HG03095 (cell line): Measurements from ENCODE around the gene WDHD1.
"Not testable (repeated sequence)": the region's sequence is repeated elsewhere in the genome, so short reads cannot be mapped to it uniquely, and the experiment has no call there.

Experiments used
- ATAC-seq: cut with Tn5 transposase; IDR thresholded peaks from one replicate; pipeline ENCODE4 v1.9.1; 2021; ENCODE audit warnings: moderate library complexity; ENCODE audit not compliant: unreplicated experiment

Gene WDHD1

GRCh38 chr14:55026793-55027561 lies at the start of gene WDHD1, which contains the start of gene SOCS4:
Gene WDHD1 (minus strand): TSS chr14:55027099. CDS start chr14:55026787, 312 bp downstream.
Gene SOCS4 (plus strand): TSS chr14:55027236. CDS start chr14:55043042, 15,806 bp downstream.
- ATAC-seq = peak; percentile 94

GRCh38 chr14:55075628-55076175 lies 48.8 kb upstream of the WDHD1 start:
- no peak for ATAC-seq

GRCh38 chr14:55074662-55075061 lies 47.8 kb upstream of the WDHD1 start:
- ATAC-seq = peak; percentile 48

GRCh38 chr14:55073856-55074255 lies 47.0 kb upstream of the WDHD1 start:
- no peak for ATAC-seq

- ATAC-seq = peak; percentile 35
Observed at GRCh38 chr14:55071870-55072640, 45.2 kb upstream of the WDHD1 start.

- ATAC-seq = no peak
Observed at GRCh38 chr14:55070981-55071411, 44.1 kb upstream of the WDHD1 start.

- ATAC-seq = no peak
Observed at GRCh38 chr14:55066223-55066622, 39.3 kb upstream of the WDHD1 start.

GRCh38 chr14:55065411-55065810 lies 38.5 kb upstream of the WDHD1 start:
- no peak for ATAC-seq

GRCh38 chr14:55064896-55065295 lies 38.0 kb upstream of the WDHD1 start:
- ATAC-seq = not testable (repeated sequence)

GRCh38 chr14:55062517-55063351 lies 35.8 kb upstream of the WDHD1 start:
- no peak for ATAC-seq

GRCh38 chr14:55059333-55059732 lies 32.4 kb upstream of the WDHD1 start:
- ATAC-seq = no peak

GRCh38 chr14:55057919-55058318 lies 31.0 kb upstream of the WDHD1 start:
- no peak for ATAC-seq

GRCh38 chr14:55054098-55054497 lies 27.2 kb upstream of the WDHD1 start:
- ATAC-seq = no peak

- ATAC-seq = no peak
Observed at GRCh38 chr14:55053500-55053899, 26.6 kb upstream of the WDHD1 start.

- no peak for ATAC-seq
Observed at GRCh38 chr14:55053018-55053417, 26.1 kb upstream of the WDHD1 start.

- no peak for ATAC-seq
Observed at GRCh38 chr14:55052269-55052930, 25.5 kb upstream of the WDHD1 start.

GRCh38 chr14:55051423-55052268 lies 24.7 kb upstream of the WDHD1 start, which contains the start of gene MAPK1IP1L:
Gene MAPK1IP1L (plus strand): TSS chr14:55051647. CDS start chr14:55061684, 10,037 bp downstream.
- peak; percentile 85 for ATAC-seq

GRCh38 chr14:55051165-55051422 lies 24.2 kb upstream of the WDHD1 start:
- peak; percentile 28 for ATAC-seq

GRCh38 chr14:55048900-55049436 lies 22.1 kb upstream of the WDHD1 start:
- no peak for ATAC-seq
